Activated CD4-positive, alpha-beta T cell treated with anti-CD3 and anti-CD28 coated beads, Interleukin-2, amount 50 U/mL, for 1 hour (primary cell): ENCODE results near the gene PCBP3.
"Not testable (repeated sequence)": the region's sequence is repeated elsewhere in the genome, so short reads cannot be mapped to it uniquely, and the experiment has no call there.

Experiments
- DNase-seq: peaks from one replicate; pipeline ENCODE4 v3.0.0-alpha.2; 2020

Gene PCBP3

GRCh38 chr21:45613881-45614280 lies 29.6 kb upstream of the PCBP3 start:
- DNase-seq: no peak

- DNase-seq: peak; percentile 94
These were observed 28.3 kb upstream of the PCBP3 start for GRCh38 chr21:45615145-45615711.

GRCh38 chr21:45617021-45617921 lies 26.3 kb upstream of the PCBP3 start:
- DNase-seq: no peak

GRCh38 chr21:45618287-45618686 lies 25.2 kb upstream of the PCBP3 start:
- no peak for DNase-seq

- DNase-seq: no peak
These were observed 24.6 kb upstream of the PCBP3 start for GRCh38 chr21:45618846-45619485.

- DNase-seq: no peak
These were observed 23.2 kb upstream of the PCBP3 start for GRCh38 chr21:45620201-45620923.

GRCh38 chr21:45621435-45622331 lies 21.8 kb upstream of the PCBP3 start:
- not testable (repeated sequence) for DNase-seq

- no peak for DNase-seq
These were observed 21.0 kb upstream of the PCBP3 start for GRCh38 chr21:45622416-45623097.

- no peak for DNase-seq
These were observed 20.1 kb upstream of the PCBP3 start for GRCh38 chr21:45623436-45623835.

- DNase-seq: not testable (repeated sequence)
These were observed 17.4 kb upstream of the PCBP3 start for GRCh38 chr21:45626127-45626526.

- DNase-seq: no peak
These were observed 14.2 kb upstream of the PCBP3 start for GRCh38 chr21:45629046-45629981.

GRCh38 chr21:45630066-45630694 lies 13.3 kb upstream of the PCBP3 start:
- no peak for DNase-seq

GRCh38 chr21:45630876-45631275 lies 12.6 kb upstream of the PCBP3 start:
- no peak for DNase-seq

GRCh38 chr21:45631540-45631939 lies 12.0 kb upstream of the PCBP3 start:
- no peak for DNase-seq

- DNase-seq: no peak
These were observed 11.4 kb upstream of the PCBP3 start for GRCh38 chr21:45632160-45632559.

GRCh38 chr21:45632637-45633251 lies 10.8 kb upstream of the PCBP3 start:
- no peak for DNase-seq

GRCh38 chr21:45634511-45635183 lies 8.9 kb upstream of the PCBP3 start:
- DNase-seq: no peak

GRCh38 chr21:45635271-45636151 lies 8.0 kb upstream of the PCBP3 start:
- DNase-seq: no peak
